Measurements from ENCODE around the gene RAF1. TPM values are rescaled to one million over a fixed set of nuclear protein-coding genes. Genes with fewer than 3 reads are reported as not detected.
A peak's percentile ranks its signal among the peaks of the same experiment; 100 is the strongest.

Gene RAF1
- total and polyA plus RNA-seq, 2 of the 13 experiments (the other 11 are each of a cell fraction or from before 2014, with no cell fraction given) = 72.2 to 91.4 TPM

- BruUV-seq (replicated peaks) = no TSS peak
- peaks cover 18% of the 10 kb centered on the region for H4K20me1 ChIP-seq (ENCODE audit: insufficient read depth, low read length)
- DNase-seq (ENCODE audit: low spot score) = no peak
- no peak overlapping the region for H2AFZ ChIP-seq (ENCODE audit: low read length)
- intact Hi-C loops (cut with micrococcal nuclease; ENCODE audit: unreplicated experiment) = loop anchor here (10.0 kb wide), 1 partner anchor 54 kb away; no protein-coding TSS in a partner anchor
- peaks cover 56% of the 10 kb centered on the region for H3K79me2 ChIP-seq (ENCODE audit: insufficient read depth, low read length)
- H3K9ac ChIP-seq (ENCODE audit: insufficient read depth, low read depth, low read length) = no peak overlapping the region
- FAIRE-seq = no peak
- no peaks in the 10 kb centered on the region for H3K27me3 ChIP-seq (ENCODE audit: control insufficient read depth in 1 of 2, insufficient read depth in 2 of 2, low read length in 2 of 2)
- no peak for ATAC-seq
- H3K4me2 ChIP-seq (ENCODE audit: low read depth, low read length) = no peak overlapping the region
- H3K4me3 ChIP-seq (replicated peaks in 1 of 3; ENCODE audit: insufficient read depth in 1 of 3, low read depth in 2 of 3, low read length in 3 of 3) = no peak overlapping the region
- peaks cover 35% of the 10 kb centered on the region for H3K4me1 ChIP-seq (ENCODE audit: insufficient read depth, low read length)
- POLR2A ChIA-PET = no interaction called here
- TF ChIP-seq, protein P1, sequence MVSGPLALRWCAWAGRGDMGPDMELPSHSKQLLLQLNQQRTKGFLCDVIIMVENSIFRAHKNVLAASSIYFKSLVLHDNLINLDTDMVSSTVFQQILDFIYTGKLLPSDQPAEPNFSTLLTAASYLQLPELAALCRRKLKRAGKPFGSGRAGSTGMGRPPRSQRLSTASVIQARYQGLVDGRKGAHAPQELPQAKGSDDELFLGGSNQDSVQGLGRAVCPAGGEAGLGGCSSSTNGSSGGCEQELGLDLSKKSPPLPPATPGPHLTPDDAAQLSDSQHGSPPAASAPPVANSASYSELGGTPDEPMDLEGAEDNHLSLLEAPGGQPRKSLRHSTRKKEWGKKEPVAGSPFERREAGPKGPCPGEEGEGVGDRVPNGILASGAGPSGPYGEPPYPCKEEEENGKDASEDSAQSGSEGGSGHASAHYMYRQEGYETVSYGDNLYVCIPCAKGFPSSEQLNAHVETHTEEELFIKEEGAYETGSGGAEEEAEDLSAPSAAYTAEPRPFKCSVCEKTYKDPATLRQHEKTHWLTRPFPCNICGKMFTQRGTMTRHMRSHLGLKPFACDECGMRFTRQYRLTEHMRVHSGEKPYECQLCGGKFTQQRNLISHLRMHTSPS (CRISPR knock-in tag; IDR thresholded peaks at IDR 0.05; ENCODE audit: low read depth) = no peak
- peak; percentile 60; the same call in 1 of the 2 replicates for TF ChIP-seq ZNF121 (CRISPR knock-in tag; IDR thresholded peaks at IDR 0.05)
- H3K36me3 ChIP-seq (replicated peaks in 1 of 2; ENCODE audit: control insufficient read depth in 1 of 2, insufficient read depth in 2 of 2, low read length in 2 of 2) = peaks cover 6 to 26% of the 10 kb centered on the region in 2 experiments
- peak overlapping the region; percentile 26 for H3K27ac ChIP-seq (ENCODE audit: extremely low read length, insufficient read depth, low read length)
- H3K9me3 ChIP-seq (ENCODE audit: low read length) = no peaks in the 10 kb centered on the region
- in situ Hi-C loops (cut with HindIII; ENCODE audit: extremely low pct_ligation_motif_present, low pct_unique_long_range_greater_than_20kb) = no loop called here
- CTCF ChIA-PET (ENCODE audit: low intra/inter-chr PET ratio, low total read pairs) = no interaction called here
- WGBS (ENCODE audit: low lambda C conversion rate) = 97% methylated on average over 6 of the region's 6 CpGs
Observed at GRCh38 chr3:12620305-12620704, 43.6 kb downstream of the RAF1 start.

DNA sequence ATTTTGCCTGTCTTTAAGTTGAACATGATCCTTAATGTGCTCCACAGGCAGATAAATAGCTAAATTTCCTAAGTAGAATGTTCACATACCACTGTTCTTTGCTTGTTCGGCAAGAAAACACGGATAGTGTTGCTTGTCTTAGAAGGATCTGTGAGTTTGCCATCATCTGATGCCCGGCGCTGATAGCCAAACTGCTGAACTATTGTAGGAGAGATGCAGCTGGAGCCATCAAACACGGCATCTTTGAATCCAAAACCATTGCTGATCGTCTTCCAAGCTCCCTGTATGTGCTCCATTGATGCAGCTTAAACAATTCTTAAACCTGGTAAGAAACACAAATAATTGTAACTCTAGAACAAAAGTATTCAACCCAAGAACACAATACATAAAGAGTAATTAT is 45.5 kb downstream of the RAF1 start:
- Histone ChIP-seq H3K4me3 (replicated peaks in 1 of 3; ENCODE audit: insufficient read depth in 1 of 3, low read depth in 2 of 3, low read length in 3 of 3) (no peak overlapping the region), H4K20me1 (ENCODE audit: insufficient read depth, low read length) (peaks cover 12% of the 10 kb centered on the region), H3K4me2 (ENCODE audit: low read depth, low read length) (no peak overlapping the region), H3K9ac (ENCODE audit: insufficient read depth, low read depth, low read length) (no peak overlapping the region), H3K27me3 (ENCODE audit: control insufficient read depth in 1 of 2, insufficient read depth in 2 of 2, low read length in 2 of 2) (no peaks in the 10 kb centered on the region), H2AFZ (ENCODE audit: low read length) (no peak overlapping the region), H3K9me3 (ENCODE audit: low read length) (no peaks in the 10 kb centered on the region), H3K27ac (ENCODE audit: extremely low read length, insufficient read depth, low read length) (no peak overlapping the region), H3K4me1 (ENCODE audit: insufficient read depth, low read length) (peaks cover 25% of the 10 kb centered on the region), H3K79me2 (ENCODE audit: insufficient read depth, low read length) (peaks cover 51% of the 10 kb centered on the region), H3K36me3 (replicated peaks in 1 of 2; ENCODE audit: control insufficient read depth in 1 of 2, insufficient read depth in 2 of 2, low read length in 2 of 2) (peaks cover 8 to 42% of the 10 kb centered on the region in 2 experiments)
- intact Hi-C loops (cut with micrococcal nuclease; ENCODE audit: unreplicated experiment) (no loop called here), in situ Hi-C loops (cut with HindIII; ENCODE audit: extremely low pct_ligation_motif_present, low pct_unique_long_range_greater_than_20kb) (no loop called here)
- CTCF ChIA-PET (ENCODE audit: low intra/inter-chr PET ratio, low total read pairs) = no interaction called here
- ATAC-seq = no peak
- POLR2A ChIA-PET = interaction anchor here (1.5 kb wide), 1 partner anchor 29 kb away, joined by 4 read pairs; no protein-coding TSS in a partner anchor
- BruUV-seq (replicated peaks) = no TSS peak
- WGBS (ENCODE audit: low lambda C conversion rate) = 95% methylated on average over 6 of the region's 6 CpGs
- no peak for DNase-seq (ENCODE audit: low spot score)
- no peak for FAIRE-seq
- TF ChIP-seq ZNF562 (CRISPR knock-in tag; IDR thresholded peaks at IDR 0.05; ENCODE audit: borderline replicate concordance) (no peak), ZSCAN12 (CRISPR knock-in tag; IDR thresholded peaks at IDR 0.05) (no peak), ZNF282 (IDR thresholded peaks at IDR 0.05; ENCODE audit: partially characterized antibody) (no peak), MEIS1 (CRISPR knock-in tag; IDR thresholded peaks at IDR 0.05; ENCODE audit: borderline replicate concordance) (no peak), CHD2 (IDR thresholded peaks at IDR 0.05; ENCODE audit: low read depth, low read length) (no peak), PHF5A (CRISPR knock-in tag; IDR thresholded peaks at IDR 0.05; ENCODE audit: low read depth, unreplicated experiment) (no peak), SIX1 (CRISPR knock-in tag; IDR thresholded peaks at IDR 0.05; ENCODE audit: borderline replicate concordance) (no peak), ZNF24 (IDR thresholded peaks at IDR 0.05) (no peak), BRCA1 (CRISPR knock-in tag; IDR thresholded peaks at IDR 0.05) (no peak), AKAP8 (CRISPR knock-in tag; IDR thresholded peaks at IDR 0.05) (no peak)
- TF ChIP-seq, protein P2, sequence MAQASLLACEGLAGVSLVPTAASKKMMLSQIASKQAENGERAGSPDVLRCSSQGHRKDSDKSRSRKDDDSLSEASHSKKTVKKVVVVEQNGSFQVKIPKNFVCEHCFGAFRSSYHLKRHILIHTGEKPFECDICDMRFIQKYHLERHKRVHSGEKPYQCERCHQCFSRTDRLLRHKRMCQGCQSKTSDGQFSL (CRISPR knock-in tag; IDR thresholded peaks at IDR 0.05) = no peak
- TF ChIP-seq, protein P3, sequence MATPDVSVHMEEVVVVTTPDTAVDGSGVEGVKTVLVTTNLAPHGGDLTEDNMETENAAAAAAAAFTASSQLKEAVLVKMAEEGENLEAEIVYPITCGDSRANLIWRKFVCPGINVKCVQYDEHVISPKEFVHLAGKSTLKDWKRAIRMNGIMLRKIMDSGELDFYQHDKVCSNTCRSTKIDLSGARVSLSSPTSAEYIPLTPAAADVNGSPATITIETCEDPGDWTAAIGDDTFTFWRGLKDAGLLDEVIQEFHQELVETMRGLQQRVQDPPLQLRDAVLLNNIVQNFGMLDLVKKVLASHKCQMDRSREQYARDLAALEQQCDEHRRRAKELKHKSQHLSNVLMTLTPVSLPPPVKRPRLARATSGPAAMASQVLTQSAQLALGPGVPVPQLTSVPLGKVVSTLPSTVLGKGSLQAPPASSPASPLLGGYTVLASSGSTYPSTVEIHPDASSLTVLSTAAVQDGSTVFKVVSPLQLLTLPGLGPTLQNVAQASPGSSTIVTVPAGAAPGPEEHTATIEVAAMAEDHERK (CRISPR knock-in tag; IDR thresholded peaks at IDR 0.05; ENCODE audit: low read depth) = no peak
- TF ChIP-seq, protein P4, sequence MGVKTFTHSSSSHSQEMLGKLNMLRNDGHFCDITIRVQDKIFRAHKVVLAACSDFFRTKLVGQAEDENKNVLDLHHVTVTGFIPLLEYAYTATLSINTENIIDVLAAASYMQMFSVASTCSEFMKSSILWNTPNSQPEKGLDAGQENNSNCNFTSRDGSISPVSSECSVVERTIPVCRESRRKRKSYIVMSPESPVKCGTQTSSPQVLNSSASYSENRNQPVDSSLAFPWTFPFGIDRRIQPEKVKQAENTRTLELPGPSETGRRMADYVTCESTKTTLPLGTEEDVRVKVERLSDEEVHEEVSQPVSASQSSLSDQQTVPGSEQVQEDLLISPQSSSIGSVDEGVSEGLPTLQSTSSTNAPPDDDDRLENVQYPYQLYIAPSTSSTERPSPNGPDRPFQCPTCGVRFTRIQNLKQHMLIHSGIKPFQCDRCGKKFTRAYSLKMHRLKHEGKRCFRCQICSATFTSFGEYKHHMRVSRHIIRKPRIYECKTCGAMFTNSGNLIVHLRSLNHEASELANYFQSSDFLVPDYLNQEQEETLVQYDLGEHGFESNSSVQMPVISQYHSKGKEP (CRISPR knock-in tag; IDR thresholded peaks at IDR 0.05) = no peak
